LNCAP (cell line): Measurements from ENCODE around the gene PRDM1.

Experiments used
- CTCF ChIP-seq: fragments of 450-650 bp; IDR thresholded peaks from 2 replicates; pipeline ENCODE4 v1.5.1; 2017; ENCODE audit warnings: mild to moderate bottlenecking

Gene PRDM1

GRCh38 chr6:106105493-106105892 is 19.4 kb downstream of the PRDM1 start:
- TF ChIP-seq CTCF = no peak

- no peak for TF ChIP-seq CTCF
Observed at GRCh38 chr6:106106276-106107042, 20.3 kb downstream of the PRDM1 start.

GRCh38 chr6:106107043-106107613 is 21.0 kb downstream of the PRDM1 start:
- TF ChIP-seq CTCF = no peak

GRCh38 chr6:106108129-106108528 is 22.0 kb downstream of the PRDM1 start:
- TF ChIP-seq CTCF = no peak

GRCh38 chr6:106109029-106109428 is 22.9 kb downstream of the PRDM1 start:
- TF ChIP-seq CTCF = no peak

- no peak for TF ChIP-seq CTCF
Observed at GRCh38 chr6:106110164-106110826, 24.2 kb downstream of the PRDM1 start.

- TF ChIP-seq CTCF = no peak
Observed at GRCh38 chr6:106112433-106112832, 26.3 kb downstream of the PRDM1 start.
